H4 (cell line): ENCODE measurements around the gene PAK1. TPM values are rescaled to one million over a fixed set of nuclear protein-coding genes. Genes with fewer than 3 reads are reported as not detected.
"Not testable (repeated sequence)": the region's sequence is repeated elsewhere in the genome, so short reads cannot be mapped to it uniquely, and the experiment has no call there.

Experiments
- DNase-seq: peaks from one replicate; pipeline ENCODE4 v3.0.0-alpha.2; 2015; ENCODE audit warnings: low spot score
- total RNA-seq: library from RNA; depleted of rRNA; stranded (reverse); fragments of >200 nt; shearing (Covaris generic); gene quantifications from 2 replicates; pipeline ENCODE4 v1.2.3, GENCODE V29; 2014

Gene PAK1
- total RNA-seq, 1 experiment from 2014 or later, result 27.7 TPM

DNA sequence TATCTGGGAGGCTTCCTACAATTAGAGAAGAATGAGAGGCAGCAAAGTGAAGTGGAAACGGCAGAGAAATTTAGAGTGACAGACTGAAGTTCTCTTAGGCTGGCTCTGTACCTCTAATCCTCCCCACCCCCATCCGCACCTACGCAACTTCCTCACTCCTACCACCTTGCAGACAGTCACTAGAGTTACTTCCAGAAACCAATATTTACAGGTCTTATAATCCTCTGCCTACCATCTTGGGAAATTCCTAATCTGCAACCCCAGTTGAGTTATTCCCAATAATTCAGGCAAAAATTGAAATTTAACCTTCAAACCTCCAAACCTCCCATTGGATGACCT, 71.7 kb downstream of the PAK1 start:
- DNase-seq, result no peak

DNA sequence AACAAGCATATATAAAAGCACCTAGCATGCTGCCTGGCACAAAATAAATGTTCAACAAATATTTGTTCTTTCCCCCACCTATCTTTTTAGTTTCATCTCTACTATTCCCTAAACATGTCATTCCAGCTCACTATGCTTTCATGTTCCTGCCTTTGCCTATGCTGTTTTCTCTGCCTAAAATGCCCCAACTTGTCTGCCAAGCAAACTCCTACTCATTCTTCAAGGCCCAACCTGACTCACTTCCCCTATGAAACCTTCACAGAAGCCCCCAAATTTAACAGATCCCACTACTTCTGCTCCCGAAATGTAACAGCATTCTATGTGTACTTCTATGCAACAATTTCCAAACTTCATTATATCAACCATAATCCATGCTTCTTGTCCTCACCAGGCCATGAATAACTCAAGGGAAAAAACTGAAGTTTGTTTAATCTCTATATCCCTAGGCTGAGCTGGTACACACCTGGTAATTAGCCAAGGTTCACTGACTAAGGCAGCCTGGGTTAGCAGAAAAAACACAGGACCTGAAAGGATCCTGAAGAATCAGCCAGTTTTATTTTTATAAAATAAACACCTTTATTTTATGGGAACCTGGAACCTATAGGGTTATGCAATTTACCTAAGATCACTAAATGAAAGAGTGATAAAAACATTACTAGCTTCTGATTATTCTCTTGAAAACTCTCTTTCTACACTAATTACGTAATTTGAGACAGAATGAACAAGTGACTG, 72.2 kb downstream of the PAK1 start:
- DNase-seq, result no peak

GRCh38 chr11:77400775-77401449, 73.0 kb downstream of the PAK1 start:
- DNase-seq, result no peak

DNA sequence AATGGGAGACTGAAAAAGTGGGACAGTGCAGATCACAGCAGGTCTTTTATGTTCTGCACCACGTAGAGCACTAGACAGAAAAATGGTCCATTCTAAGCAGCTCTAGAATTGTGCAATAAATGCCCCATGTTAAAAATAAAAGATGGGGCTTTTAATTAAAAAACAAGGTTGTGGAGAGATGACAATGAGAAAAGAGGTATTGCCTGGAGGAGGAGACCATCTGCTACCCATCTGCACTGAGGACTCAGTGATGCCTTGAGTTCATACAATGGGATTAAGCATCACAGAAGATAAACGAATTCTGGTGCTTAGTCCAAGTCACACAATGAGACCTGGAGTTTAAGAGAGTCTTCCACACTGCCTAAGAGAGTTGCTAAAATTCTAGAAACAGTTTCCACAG, 73.6 kb downstream of the PAK1 start:
- no peak for DNase-seq

- DNase-seq, result no peak
Measured at GRCh38 chr11:77397631-77398030, 76.3 kb downstream of the PAK1 start.

- DNase-seq, result no peak
Measured at GRCh38 chr11:77396911-77397310, 77.0 kb downstream of the PAK1 start.

DNA sequence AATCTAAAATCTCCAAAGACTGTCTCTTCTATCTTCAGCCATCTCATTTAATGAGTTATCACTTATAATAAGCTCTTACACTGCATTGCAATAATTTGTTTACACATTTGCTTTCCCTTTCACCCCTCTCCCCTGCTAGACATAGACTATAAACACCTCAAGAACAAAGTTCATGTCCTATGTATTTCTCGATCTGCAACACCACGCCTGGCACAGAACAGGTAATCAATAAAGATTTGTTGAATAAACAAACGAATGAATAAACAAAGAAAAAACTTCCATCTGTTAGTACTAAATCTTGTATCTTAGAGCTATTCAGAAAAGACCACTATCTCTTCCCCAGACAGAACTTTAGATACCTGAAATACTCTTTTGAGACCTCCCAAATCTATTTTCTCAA, 77.6 kb downstream of the PAK1 start:
- no peak for DNase-seq

GRCh38 chr11:77395460-77396173, 78.3 kb downstream of the PAK1 start:
- DNase-seq, result no peak

DNA sequence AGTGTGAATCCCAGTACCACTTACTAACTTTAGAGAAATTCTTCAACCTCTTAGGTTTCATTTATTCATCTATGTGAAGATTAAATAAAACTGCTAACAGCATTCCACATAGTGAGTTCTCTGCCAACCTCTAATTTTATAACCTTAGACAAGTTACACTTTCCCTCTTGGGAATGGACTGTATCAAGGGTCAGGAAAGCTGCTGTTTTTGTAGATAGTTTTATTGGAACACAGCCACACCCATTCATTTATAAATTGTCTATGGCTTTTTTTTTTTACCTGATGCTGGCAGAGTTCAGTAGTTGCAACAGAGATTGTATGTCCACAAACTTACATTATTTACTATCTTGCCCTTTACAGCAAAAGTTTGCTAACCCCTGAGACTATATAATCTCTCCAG, 81.1 kb downstream of the PAK1 start:
- no peak for DNase-seq

- DNase-seq, result no peak
Measured at GRCh38 chr11:77387701-77388100, 86.2 kb downstream of the PAK1 start.

DNA sequence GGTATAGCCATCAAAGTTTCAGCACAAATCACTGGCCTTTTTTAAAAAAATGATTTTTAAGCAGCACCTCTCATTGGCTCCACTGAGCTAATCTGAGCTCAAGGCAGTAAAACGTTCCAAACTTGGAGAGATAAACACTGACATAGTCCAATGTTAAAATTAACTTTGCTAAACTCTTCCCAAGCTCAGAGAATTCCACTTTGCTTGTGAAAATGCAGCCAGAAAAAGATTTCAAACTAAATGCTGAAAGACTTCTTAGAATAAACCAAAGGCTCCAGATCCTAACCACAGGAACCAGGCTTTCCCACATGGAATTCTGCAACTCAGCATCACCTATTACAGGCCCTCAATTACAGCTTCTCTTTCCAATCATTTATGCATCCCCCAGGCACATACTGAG, 87.7 kb downstream of the PAK1 start:
- DNase-seq, result no peak

- not testable (repeated sequence) for DNase-seq
Measured at GRCh38 chr11:77385255-77385771, 88.6 kb downstream of the PAK1 start.

- DNase-seq, result no peak
Measured at GRCh38 chr11:77384571-77384970, 89.3 kb downstream of the PAK1 start.

GRCh38 chr11:77383349-77383748, 90.5 kb downstream of the PAK1 start:
- DNase-seq, result not testable (repeated sequence)

DNA sequence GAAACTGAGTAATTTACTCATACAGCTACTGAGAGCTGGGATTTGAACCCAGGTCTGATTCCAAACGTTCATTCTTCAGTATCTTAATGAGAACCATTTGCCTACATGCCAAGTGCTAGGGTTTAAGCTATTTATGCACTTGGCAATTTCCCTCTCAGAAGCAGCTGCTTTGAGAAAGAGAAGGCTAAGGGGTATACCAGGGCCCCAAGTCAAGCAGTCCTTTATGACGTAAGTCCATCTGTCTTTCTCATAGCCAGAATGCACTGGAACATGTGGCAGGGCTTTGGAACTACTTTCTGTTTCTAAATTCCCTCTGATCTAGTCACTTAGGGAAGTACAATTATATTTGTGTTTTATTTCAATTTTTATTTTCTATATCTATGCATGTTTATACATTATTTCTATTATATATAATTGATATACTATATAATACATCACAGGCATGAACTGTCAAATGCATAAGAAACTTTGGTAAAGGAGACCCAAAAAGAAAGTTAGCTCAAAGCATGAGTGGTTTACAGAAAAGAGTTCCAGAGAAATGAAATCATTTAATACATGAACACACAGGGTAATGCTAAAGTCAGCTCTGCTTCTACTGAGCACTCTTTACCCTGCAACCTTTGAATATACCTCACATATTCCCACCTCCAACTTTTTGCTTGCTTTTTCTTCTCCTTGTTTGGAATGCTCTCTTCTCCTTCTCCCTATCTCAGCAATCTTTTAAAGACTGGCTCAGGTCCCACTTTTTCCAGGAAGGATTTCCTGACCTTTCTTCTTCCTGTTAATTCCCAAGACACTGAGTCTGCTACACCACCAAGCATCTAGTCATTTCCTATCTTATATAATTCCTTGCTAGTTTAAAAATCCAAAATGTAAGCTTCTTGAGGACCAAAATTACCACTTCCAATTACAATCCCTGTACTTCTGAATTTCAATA, 91.9 kb downstream of the PAK1 start:
- DNase-seq, result no peak

DNA sequence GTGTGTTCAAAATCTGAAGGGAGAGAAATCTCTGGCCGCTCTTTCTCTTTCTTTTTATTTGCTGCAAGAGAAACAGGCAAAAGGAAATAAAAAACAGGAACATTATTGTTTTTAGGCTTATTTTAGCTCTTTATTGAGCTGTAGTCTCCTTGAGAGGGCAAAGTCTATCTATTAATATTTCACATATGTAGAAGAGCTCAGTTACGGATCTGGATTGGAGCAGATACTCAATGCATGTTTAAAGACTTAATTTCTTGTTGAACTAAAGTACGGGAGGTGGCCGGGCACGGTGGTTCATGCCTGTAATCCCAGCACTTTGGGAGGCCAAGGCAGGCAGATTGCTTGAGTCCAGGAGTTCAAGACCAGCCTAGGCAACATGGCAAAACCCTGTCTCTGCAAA, 94.0 kb downstream of the PAK1 start:
- no peak for DNase-seq

DNA sequence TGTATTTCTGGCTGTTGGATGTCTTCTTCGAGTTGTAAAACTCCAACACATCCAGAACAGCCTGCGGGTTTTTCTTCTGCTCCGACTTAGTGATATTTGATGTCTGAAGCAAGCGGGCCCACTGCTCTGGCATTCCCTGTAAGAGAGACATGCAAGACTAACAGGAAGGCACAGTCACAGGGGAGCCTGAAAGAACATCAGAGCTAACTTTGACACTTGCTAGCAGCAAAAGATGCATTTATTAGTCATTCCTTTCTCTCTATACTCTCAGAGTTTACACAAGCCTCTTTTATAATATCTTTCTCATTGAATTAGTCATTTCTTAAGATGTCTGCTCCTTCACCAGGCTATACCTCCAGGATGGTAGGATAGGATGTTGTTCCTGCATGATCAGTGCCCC, 94.6 kb downstream of the PAK1 start:
- DNase-seq, result no peak

DNA sequence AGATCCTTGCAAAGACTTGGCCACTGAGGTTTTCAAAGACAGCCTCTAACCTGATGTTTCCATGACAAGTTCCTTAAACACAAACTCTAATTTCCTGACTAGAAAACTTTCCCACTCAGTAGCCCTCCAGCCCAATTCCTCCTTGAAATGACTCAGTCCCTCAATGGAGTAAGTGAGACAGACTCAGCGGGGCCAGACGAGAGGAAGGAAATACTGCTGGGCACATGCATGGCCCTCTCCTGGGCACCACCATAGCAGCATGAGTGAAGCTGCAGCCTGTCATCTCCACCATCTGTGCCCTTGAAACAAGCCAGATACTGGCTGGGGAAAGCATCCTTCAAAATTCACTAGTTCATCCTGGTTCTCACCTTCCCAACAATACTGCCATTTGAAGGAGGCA, 96.2 kb downstream of the PAK1 start:
- no peak for DNase-seq

GRCh38 chr11:77375107-77375506, 98.8 kb downstream of the PAK1 start:
- no peak for DNase-seq

- DNase-seq, result no peak
Measured at GRCh38 chr11:77374611-77375031, 99.3 kb downstream of the PAK1 start.

DNA sequence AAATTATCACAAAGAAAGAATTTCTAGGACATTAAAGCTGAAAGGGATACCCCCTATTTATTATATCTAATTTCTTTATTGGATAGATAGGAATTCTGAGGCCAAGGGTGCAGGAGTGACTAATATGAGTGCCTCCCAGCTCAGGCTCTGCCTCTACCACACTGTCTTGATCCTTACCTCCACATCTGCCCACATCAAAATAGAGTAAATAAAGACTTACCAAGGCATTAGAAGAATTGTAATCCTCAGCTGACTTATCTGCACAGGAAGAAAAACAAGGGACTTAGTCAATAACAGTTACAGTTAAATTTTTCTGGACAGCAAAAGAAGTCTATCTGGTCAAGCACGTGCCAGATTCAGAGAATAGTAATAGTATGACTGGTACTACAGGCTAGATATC, 99.8 kb downstream of the PAK1 start:
- no peak for DNase-seq

- no peak for DNase-seq
Measured at GRCh38 chr11:77372726-77373125, 101.2 kb downstream of the PAK1 start.
